Astrocyte (in vitro differentiated cells and primary cell): ENCODE measurements around the gene PPP2R3A. TPM values are rescaled to one million over a fixed set of nuclear protein-coding genes. Genes with fewer than 3 reads are reported as not detected.
"Not testable (repeated sequence)": the region's sequence is repeated elsewhere in the genome, so short reads cannot be mapped to it uniquely, and the experiment has no call there.

Source experiments
- DNase-seq: peaks from one replicate; pipeline ENCODE4 v3.0.0-alpha.2; 2010; ENCODE audit warnings: low read depth
- FAIRE-seq: peaks from 2 replicates; lab custom pipeline; 2011; peaks lifted over from hg19 to GRCh38; lab: Jason Lieb, UNC
- H2AFZ ChIP-seq: 2 replicates; pipeline ENCODE4 v1.6.0; 2012; ENCODE audit warnings: low read depth, low read length, inconsistent platforms
- H3K27ac ChIP-seq: 2 replicates; pipeline ENCODE4 v1.5.1; 2011; ENCODE audit warnings: low read depth, low read length, inconsistent platforms
- H3K27me3 ChIP-seq: 2 replicates; pipeline ENCODE4 v1.6.0; 2011; ENCODE audit warnings: low read length, inconsistent platforms; ENCODE audit not compliant: insufficient read depth
- H3K36me3 ChIP-seq: 2 replicates; pipeline ENCODE4 v1.5.1; 2011; ENCODE audit warnings: low read length, inconsistent platforms; ENCODE audit not compliant: insufficient read depth
- H3K4me1 ChIP-seq: 2 replicates; pipeline ENCODE4 v1.5.1; 2011; ENCODE audit warnings: low read length, inconsistent platforms; ENCODE audit not compliant: insufficient read depth
- H3K4me2 ChIP-seq: 2 replicates; pipeline ENCODE4 v1.6.0; 2012; ENCODE audit warnings: low read length, inconsistent platforms
- H3K4me3 ChIP-seq: 2 replicates; pipeline ENCODE4 v1.5.1; 2011; ENCODE audit warnings: low read depth, mild to moderate bottlenecking, low read length, inconsistent platforms; ENCODE audit not compliant: insufficient read depth
- H3K79me2 ChIP-seq: 2 replicates; pipeline ENCODE4 v1.6.0; 2012; ENCODE audit warnings: mild to moderate bottlenecking, low read length, inconsistent platforms; ENCODE audit not compliant: insufficient read depth
- H3K9ac ChIP-seq: 2 replicates; pipeline ENCODE4 v1.6.0; 2012; ENCODE audit warnings: mild to moderate bottlenecking, low read length, inconsistent platforms
- H3K9me3 ChIP-seq: 2 replicates; pipeline ENCODE4 v1.5.1; 2012; ENCODE audit warnings: low read depth, mild to moderate bottlenecking, low read length, inconsistent platforms; ENCODE audit not compliant: insufficient read depth
- H4K20me1 ChIP-seq: 2 replicates; pipeline ENCODE4 v1.6.0; 2012; ENCODE audit warnings: low read length, inconsistent platforms; ENCODE audit not compliant: insufficient read depth
- H3K27ac Mint-ChIP-seq: one replicate; pipeline ENCODE4 v1.8.0; 2021; ENCODE audit warnings: mild to moderate bottlenecking, mixed read lengths; ENCODE audit not compliant: unreplicated experiment
- H3K27me3 Mint-ChIP-seq: one replicate; pipeline ENCODE4 v1.8.0; 2021; ENCODE audit warnings: low read depth, mixed read lengths; ENCODE audit not compliant: unreplicated experiment
- H3K36me3 Mint-ChIP-seq: one replicate; pipeline ENCODE4 v1.8.0; 2021; ENCODE audit warnings: low read depth, mixed read lengths; ENCODE audit not compliant: unreplicated experiment
- H3K4me1 Mint-ChIP-seq: one replicate; pipeline ENCODE4 v1.8.0; 2021; ENCODE audit warnings: low read depth, mixed read lengths; ENCODE audit not compliant: unreplicated experiment
- H3K4me3 Mint-ChIP-seq: one replicate; pipeline ENCODE4 v1.8.0; 2021; ENCODE audit warnings: mild to moderate bottlenecking, moderate library complexity, mixed read lengths; ENCODE audit not compliant: unreplicated experiment
- H3K9me3 Mint-ChIP-seq: one replicate; pipeline ENCODE4 v1.8.0; 2021; ENCODE audit warnings: mild to moderate bottlenecking, mixed read lengths; ENCODE audit not compliant: unreplicated experiment
- CTCF ChIP-seq: IDR thresholded peaks from 2 replicates; pipeline ENCODE4 v1.5.1; 2011; ENCODE audit warnings: low read depth, mild to moderate bottlenecking, inconsistent platforms, low read length, moderate library complexity; ENCODE audit not compliant: insufficient read depth
- EZH2 ChIP-seq: IDR thresholded peaks from 2 replicates; pipeline ENCODE4 v1.6.1; 2012; ENCODE audit warnings: mild to moderate bottlenecking, low read length, inconsistent platforms; ENCODE audit not compliant: insufficient read depth
- total RNA-seq: library from RNA; stranded (reverse); gene quantifications from 2 replicates; pipeline ENCODE4 v1.2.1, GENCODE V29; 2021

The PPP2R3A gene
- total RNA-seq, 1 donor from 2014 or later, result 18.7 TPM

DNA sequence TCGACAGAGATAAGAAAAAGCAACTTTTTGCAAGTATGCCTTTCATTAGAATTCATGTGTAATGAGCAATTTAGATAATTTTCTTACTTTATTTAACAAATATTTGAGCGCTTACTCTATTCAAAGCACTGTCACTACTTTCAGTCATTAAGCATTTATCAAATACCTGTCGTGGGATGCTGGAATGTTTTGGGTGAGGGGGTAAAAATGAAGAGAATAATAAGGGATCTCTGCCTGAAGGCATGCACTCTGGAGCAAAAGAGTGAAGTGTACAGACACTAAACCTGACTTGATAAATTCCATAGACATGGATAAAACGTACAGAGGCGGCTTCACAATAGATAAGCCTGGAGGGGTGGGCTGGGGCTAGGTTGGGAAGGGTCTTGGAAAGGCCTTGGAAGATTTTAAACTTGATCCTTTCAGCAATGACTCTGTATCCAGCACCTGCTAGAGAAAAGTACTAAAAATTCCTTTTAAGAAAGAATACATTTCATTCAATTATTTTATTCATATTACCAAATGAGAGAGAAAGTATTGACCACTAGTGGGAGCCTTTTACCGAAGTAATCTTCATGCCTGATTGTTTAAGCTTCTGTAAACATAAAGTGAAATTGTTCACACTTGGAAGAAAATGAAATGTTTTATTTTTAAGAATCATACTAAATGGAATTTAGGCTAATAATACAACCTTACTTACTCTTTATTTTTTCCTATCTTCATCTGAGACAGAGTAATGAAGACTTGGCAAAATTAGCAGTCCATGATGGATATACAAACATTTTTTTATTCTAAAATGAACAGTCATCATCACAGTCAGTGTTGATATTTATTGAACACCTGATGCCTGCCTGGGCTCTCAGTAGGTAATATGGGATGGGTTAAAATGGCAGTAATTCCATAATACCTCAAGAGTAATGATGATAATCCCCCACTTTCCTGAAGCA, 113.2 kb downstream of the PPP2R3A start:
- Histone ChIP-seq H3K27me3 (no peaks in the 10 kb centered on the region), H3K27ac (no peak overlapping the region), H4K20me1 (no peaks in the 10 kb centered on the region), H3K36me3 (peaks cover 10% of the 10 kb centered on the region), H3K9me3 (no peaks in the 10 kb centered on the region), H3K79me2 (no peaks in the 10 kb centered on the region), H3K4me2 (no peak overlapping the region), H3K4me3 (no peak overlapping the region), H3K4me1 (no peaks in the 10 kb centered on the region), H3K9ac (no peak overlapping the region), H2AFZ (no peak overlapping the region)
- Mint-ChIP-seq H3K27me3 (no peaks in the 10 kb centered on the region), H3K36me3 (peaks cover 12% of the 10 kb centered on the region), H3K4me1 (peaks cover 12% of the 10 kb centered on the region), H3K4me3 (no peak overlapping the region), H3K9me3 (peaks cover 4% of the 10 kb centered on the region), H3K27ac (no peak overlapping the region)
- DNase-seq (peak; percentile 16), FAIRE-seq (peak; percentile 26)
- TF ChIP-seq EZH2 (no peak), CTCF (peak; percentile 63)

- H4K20me1 ChIP-seq, H3K4me2 ChIP-seq, H3K9me3 ChIP-seq, H2AFZ ChIP-seq, DNase-seq, H3K9ac ChIP-seq, FAIRE-seq, H3K79me2 ChIP-seq, H3K4me1 ChIP-seq, H3K27ac ChIP-seq, H3K27me3 Mint-ChIP-seq, H3K27me3 ChIP-seq, H3K27ac Mint-ChIP-seq, H3K4me1 Mint-ChIP-seq, H3K4me3 Mint-ChIP-seq, H3K4me3 ChIP-seq: not testable (repeated sequence)
- Mint-ChIP-seq H3K36me3 (peaks cover 34% of the 10 kb centered on the region), H3K9me3 (peaks cover 16% of the 10 kb centered on the region)
- peaks cover 14% of the 10 kb centered on the region for H3K36me3 ChIP-seq
Measured at GRCh38 chr3:136083641-136084382, 118.3 kb downstream of the PPP2R3A start.

- DNase-seq, H3K27me3 Mint-ChIP-seq, H3K79me2 ChIP-seq, H3K4me2 ChIP-seq, H3K9ac ChIP-seq, H3K9me3 ChIP-seq, H3K27me3 ChIP-seq, FAIRE-seq, H3K27ac Mint-ChIP-seq, H3K4me1 Mint-ChIP-seq, H3K27ac ChIP-seq, H3K4me3 ChIP-seq, H4K20me1 ChIP-seq, H3K4me3 Mint-ChIP-seq, H2AFZ ChIP-seq, H3K4me1 ChIP-seq: not testable (repeated sequence)
- peaks cover 14% of the 10 kb centered on the region for H3K36me3 ChIP-seq
- peaks cover 34% of the 10 kb centered on the region for H3K36me3 Mint-ChIP-seq
- H3K9me3 Mint-ChIP-seq, result peaks cover 16% of the 10 kb centered on the region
Measured at GRCh38 chr3:136085067-136085466, 119.5 kb downstream of the PPP2R3A start.
